BJ (cell line): ENCODE measurements around the gene DOHH. TPM values are rescaled to one million over a fixed set of nuclear protein-coding genes. Genes with fewer than 3 reads are reported as not detected.

Source experiments
- CTCF ChIA-PET: fragments of 350-600 bp; formaldehyde crosslinking; extraction: SDS; loops from one replicate; lab custom pipeline; 2021; ENCODE audit warnings: antibody characterized with exemption, inconsistent platforms; lab: Yijun Ruan, JAX
- POLR2A ChIA-PET: fragments of 300-600 bp; sonication (Branson Sonifier 250); formaldehyde crosslinking; extraction: SDS; loops from one replicate; lab custom pipeline; 2021; ENCODE audit warnings: antibody characterized with exemption; lab: Charles Lee
- DNase-seq: peaks from one replicate; pipeline ENCODE4 v3.0.0-alpha.2; 2011; ENCODE audit warnings: low read depth
- H3K27me3 ChIP-seq: 2 replicates; pipeline ENCODE4 v1.6.0; 2011; ENCODE audit warnings: low read length; ENCODE audit not compliant: control insufficient read depth, insufficient read depth
- H3K36me3 ChIP-seq: 2 replicates; pipeline ENCODE4 v1.5.1; 2011; ENCODE audit warnings: low read length; ENCODE audit not compliant: control insufficient read depth, insufficient read depth
- H3K4me3 ChIP-seq: 2 replicates; pipeline ENCODE4 v1.5.1; 2011; ENCODE audit warnings: low read depth, mild to moderate bottlenecking, control low read depth, low read length
- polyA plus RNA-seq: library from polyadenylated mRNA; depleted of rRNA; stranded (reverse); fragments of >200 nt; gene quantifications from 2 replicates; pipeline ENCODE4 v1.2.3, GENCODE V29; 2011
- TF ChIP-seq, protein P1 (sequence below): IDR thresholded peaks from 2 replicates; pipeline ENCODE4 v1.5.1; 2011; ENCODE audit warnings: low read depth, mild to moderate bottlenecking, control low read depth, inconsistent platforms, low read length, moderate library complexity; ENCODE audit not compliant: insufficient read depth

Gene DOHH
- polyA plus RNA-seq, 1 experiment = 8.3 TPM

GRCh38 chr19:3507371-3508120 lies 7.1 kb upstream of the DOHH start:
- peaks cover 11% of the 10 kb centered on the region for H3K36me3 ChIP-seq
- CTCF ChIA-PET = no interaction called here
- no peak for DNase-seq
- POLR2A ChIA-PET = no interaction called here
- H3K27me3 ChIP-seq = no peaks in the 10 kb centered on the region
- TF ChIP-seq, protein P1, sequence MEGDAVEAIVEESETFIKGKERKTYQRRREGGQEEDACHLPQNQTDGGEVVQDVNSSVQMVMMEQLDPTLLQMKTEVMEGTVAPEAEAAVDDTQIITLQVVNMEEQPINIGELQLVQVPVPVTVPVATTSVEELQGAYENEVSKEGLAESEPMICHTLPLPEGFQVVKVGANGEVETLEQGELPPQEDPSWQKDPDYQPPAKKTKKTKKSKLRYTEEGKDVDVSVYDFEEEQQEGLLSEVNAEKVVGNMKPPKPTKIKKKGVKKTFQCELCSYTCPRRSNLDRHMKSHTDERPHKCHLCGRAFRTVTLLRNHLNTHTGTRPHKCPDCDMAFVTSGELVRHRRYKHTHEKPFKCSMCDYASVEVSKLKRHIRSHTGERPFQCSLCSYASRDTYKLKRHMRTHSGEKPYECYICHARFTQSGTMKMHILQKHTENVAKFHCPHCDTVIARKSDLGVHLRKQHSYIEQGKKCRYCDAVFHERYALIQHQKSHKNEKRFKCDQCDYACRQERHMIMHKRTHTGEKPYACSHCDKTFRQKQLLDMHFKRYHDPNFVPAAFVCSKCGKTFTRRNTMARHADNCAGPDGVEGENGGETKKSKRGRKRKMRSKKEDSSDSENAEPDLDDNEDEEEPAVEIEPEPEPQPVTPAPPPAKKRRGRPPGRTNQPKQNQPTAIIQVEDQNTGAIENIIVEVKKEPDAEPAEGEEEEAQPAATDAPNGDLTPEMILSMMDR = no peak
- H3K4me3 ChIP-seq = peak overlapping the region; percentile 97

DNA sequence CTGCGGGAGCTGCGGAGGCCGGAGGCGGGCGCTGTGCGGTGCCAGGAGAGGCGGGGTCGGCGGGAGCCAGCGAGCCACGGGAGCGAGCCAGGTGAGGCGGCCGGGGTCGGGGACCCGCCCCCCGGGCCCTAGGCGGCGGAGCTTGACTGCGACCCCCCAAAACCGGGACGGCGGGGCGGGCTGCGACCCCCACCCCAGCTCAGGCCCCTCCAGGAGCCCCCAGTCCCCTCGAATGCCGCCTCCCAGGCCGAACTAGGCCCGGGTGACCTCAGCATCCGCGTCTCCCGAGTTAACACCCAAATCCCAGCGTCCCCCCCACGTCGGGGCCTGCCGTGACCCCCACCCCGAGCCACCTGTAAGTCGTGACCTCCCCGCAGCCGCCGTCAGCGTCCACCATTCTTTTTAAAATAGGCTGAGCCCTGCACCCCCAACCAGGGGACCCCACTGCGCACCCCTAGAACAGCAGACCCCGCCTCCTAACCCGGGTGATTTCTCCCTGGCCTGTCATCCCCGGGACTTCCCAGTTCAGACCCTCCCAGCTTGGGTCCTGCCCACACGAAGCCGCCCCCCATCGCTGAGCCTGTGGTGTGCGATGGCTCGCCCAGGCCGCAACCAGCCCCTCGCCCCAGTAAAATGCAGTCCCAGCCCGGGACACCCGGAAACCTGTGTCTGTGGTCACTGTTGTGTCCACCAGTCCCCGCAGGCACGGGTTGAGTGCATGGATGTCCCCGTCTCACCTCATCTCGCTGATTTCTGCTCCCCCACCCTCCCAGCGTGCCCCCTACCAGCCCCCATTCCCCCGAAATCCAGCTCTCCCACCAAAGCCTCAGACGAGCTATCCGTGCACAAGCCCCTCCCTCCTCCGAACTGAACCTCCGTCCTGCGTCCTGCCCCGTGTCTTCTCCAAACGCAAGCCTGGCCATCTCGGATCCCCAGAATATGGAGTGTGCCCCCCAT lies 6.2 kb upstream of the DOHH start:
- no peaks in the 10 kb centered on the region for H3K27me3 ChIP-seq
- POLR2A ChIA-PET = no interaction called here
- DNase-seq = no peak
- H3K4me3 ChIP-seq = peak overlapping the region; percentile 97
- TF ChIP-seq, protein P1 = no peak
- CTCF ChIA-PET = interaction anchor here (0.8 kb wide), 1 partner anchor 211 kb away, joined by 3 read pairs; no protein-coding TSS in a partner anchor
- H3K36me3 ChIP-seq = peaks cover 9% of the 10 kb centered on the region

GRCh38 chr19:3505598-3506383 lies 5.3 kb upstream of the DOHH start, which contains the start of gene FZR1:
Gene FZR1 (plus strand): TSS chr19:3506311. CDS start chr19:3522990, 16,679 bp downstream.
- DNase-seq = peak; percentile 87
- Histone ChIP-seq H3K4me3 (peak within 1 kb of the TSS; percentile 97), H3K27me3 (no peaks in the 10 kb centered on the region), H3K36me3 (peaks cover 8% of the 10 kb centered on the region)
- ChIA-PET CTCF (interaction anchor here (0.8 kb wide), 1 partner anchor 212 kb away, joined by 3 read pairs; no protein-coding TSS in a partner anchor), POLR2A (no interaction called here)
- TF ChIP-seq, protein P1 = peak; percentile 22; the same call in 1 of the 2 replicates

- ChIA-PET CTCF (no interaction called here), POLR2A (no interaction called here)
- H3K36me3 ChIP-seq = peaks cover 8% of the 10 kb centered on the region
- TF ChIP-seq, protein P1 = no peak
- H3K27me3 ChIP-seq = no peaks in the 10 kb centered on the region
- H3K4me3 ChIP-seq = no peak overlapping the region
- DNase-seq = no peak
Observed at GRCh38 chr19:3504735-3505134, 4.3 kb upstream of the DOHH start.
